H9 (cell line): Measurements from ENCODE around the gene ITSN2. TPM values are rescaled to one million over a fixed set of nuclear protein-coding genes. Genes with fewer than 3 reads are reported as not detected.

Experiments
- DNase-seq: peaks from one replicate; pipeline ENCODE4 v3.0.0-alpha.2; 2017
- H2AFZ ChIP-seq: one replicate; pipeline ENCODE4 v1.6.1; 2013; ENCODE audit warnings: mild to moderate bottlenecking, low read length, control low read depth, moderate library complexity
- H2AK5ac ChIP-seq: 2 replicates; pipeline ENCODE4 v1.6.1; 2013; ENCODE audit warnings: low read length, control low read depth, mixed read lengths; ENCODE audit not compliant: insufficient read length
- H2BK120ac ChIP-seq: one replicate; pipeline ENCODE4 v1.6.1; 2013; ENCODE audit warnings: low read depth, mild to moderate bottlenecking, low read length, control low read depth, inconsistent platforms; ENCODE audit not compliant: poor library complexity, severe bottlenecking
- H2BK12ac ChIP-seq: 2 replicates; pipeline ENCODE4 v1.6.1; 2013; ENCODE audit warnings: low read length, control low read depth, mixed read lengths, low read depth; ENCODE audit not compliant: insufficient read length
- H2BK15ac ChIP-seq: 2 replicates; pipeline ENCODE4 v1.6.1; 2013; ENCODE audit warnings: low read depth, low read length, control low read depth
- H2BK20ac ChIP-seq: one replicate; pipeline ENCODE4 v1.6.1; 2013; ENCODE audit warnings: low read depth, mild to moderate bottlenecking, low read length, control low read depth, inconsistent platforms; ENCODE audit not compliant: poor library complexity, severe bottlenecking
- H2BK5ac ChIP-seq: 2 replicates; pipeline ENCODE4 v1.6.1; 2013; ENCODE audit warnings: low read length, control low read depth, mixed read lengths; ENCODE audit not compliant: insufficient read length
- H3K14ac ChIP-seq: 2 replicates; pipeline ENCODE4 v1.6.1; 2013; ENCODE audit warnings: low read length, control low read depth; ENCODE audit not compliant: insufficient read depth
- H3K18ac ChIP-seq: 2 replicates; pipeline ENCODE4 v1.6.1; 2013; ENCODE audit warnings: low read depth, mild to moderate bottlenecking, mixed read lengths, low read length, control low read depth; ENCODE audit not compliant: insufficient read length
- H3K23ac ChIP-seq: 2 replicates; pipeline ENCODE4 v1.6.1; 2013; ENCODE audit warnings: low read length, control low read depth, mixed read lengths, low read depth; ENCODE audit not compliant: insufficient read length
- H3K23me2 ChIP-seq: 2 replicates; pipeline ENCODE4 v1.6.1; 2013; ENCODE audit warnings: low read depth, mild to moderate bottlenecking, mixed read lengths, low read length, control low read depth; ENCODE audit not compliant: insufficient read length, poor library complexity, severe bottlenecking
- H3K27ac ChIP-seq: 2 replicates; pipeline ENCODE4 v1.5.1; 2013; ENCODE audit warnings: low read length, control low read depth, mixed read lengths, low read depth; ENCODE audit not compliant: insufficient read length
- H3K27me3 ChIP-seq: 2 replicates; pipeline ENCODE4 v1.6.1; 2013; ENCODE audit warnings: low read length, control low read depth, inconsistent platforms; ENCODE audit not compliant: insufficient read depth
- H3K4ac ChIP-seq: 2 replicates; pipeline ENCODE4 v1.6.1; 2013; ENCODE audit warnings: low read depth, mild to moderate bottlenecking, control low read depth, inconsistent platforms, low read length, moderate library complexity
- H3K4me1 ChIP-seq: 2 replicates; pipeline ENCODE4 v1.6.1; 2013; ENCODE audit warnings: low read length, control low read depth, inconsistent platforms; ENCODE audit not compliant: insufficient read depth
- H3K4me2 ChIP-seq: 2 replicates; pipeline ENCODE4 v1.6.1; 2013; ENCODE audit warnings: low read length, control low read depth, mixed read lengths; ENCODE audit not compliant: insufficient read length, insufficient read depth
- H3K56ac ChIP-seq: 2 replicates; pipeline ENCODE4 v1.6.1; 2013; ENCODE audit warnings: low read depth, mild to moderate bottlenecking, mixed read lengths, low read length, control low read depth; ENCODE audit not compliant: insufficient read length
- H3K79me1 ChIP-seq: 2 replicates; pipeline ENCODE4 v1.6.1; 2013; ENCODE audit warnings: low read depth, mild to moderate bottlenecking, moderate library complexity, low read length, control low read depth, inconsistent platforms; ENCODE audit not compliant: insufficient read depth, poor library complexity, severe bottlenecking
- H3K79me2 ChIP-seq: 2 replicates; pipeline ENCODE4 v1.6.1; 2013; ENCODE audit warnings: low read length, control low read depth, inconsistent platforms; ENCODE audit not compliant: insufficient read depth
- H3K9ac ChIP-seq: 2 replicates; pipeline ENCODE4 v1.6.1; 2013; ENCODE audit warnings: low read length, control low read depth, mixed read lengths; ENCODE audit not compliant: insufficient read length; ENCODE audit errors: extremely low read depth
- H3K9me3 ChIP-seq: one replicate; pipeline ENCODE4 v1.6.1; 2013; ENCODE audit warnings: low read depth, low read length, inconsistent platforms; ENCODE audit not compliant: control insufficient read depth
- H3T11ph ChIP-seq: one replicate; pipeline ENCODE4 v1.6.1; 2013; ENCODE audit warnings: mild to moderate bottlenecking, low read length, control low read depth, inconsistent platforms
- H4K20me1 ChIP-seq: one replicate; pipeline ENCODE4 v1.6.1; 2013; ENCODE audit not compliant: control insufficient read depth, insufficient read length, insufficient read depth
- H4K5ac ChIP-seq: 2 replicates; pipeline ENCODE4 v1.6.1; 2013; ENCODE audit warnings: low read depth, mild to moderate bottlenecking, mixed read lengths, low read length, control low read depth; ENCODE audit not compliant: insufficient read length
- H4K8ac ChIP-seq: replicated peaks from 2 replicates; pipeline ENCODE4 v1.6.1; 2013; ENCODE audit warnings: low read length, control low read depth, mixed read lengths, low read depth; ENCODE audit not compliant: insufficient read length
- H4K91ac ChIP-seq: 2 replicates; pipeline ENCODE4 v1.6.1; 2013; ENCODE audit warnings: low read depth, mild to moderate bottlenecking, moderate library complexity, mixed read lengths, low read length, control low read depth; ENCODE audit not compliant: insufficient read length
- H3K27ac Mint-ChIP-seq, 3 experiments: 2 replicates in 2 of 3; 3 replicates in 1 of 3; pipeline ENCODE4 v1.8.0; 2020 to 2021; ENCODE audit warnings: mixed read lengths in 3 of 3, mild to moderate bottlenecking in 1 of 3, moderate library complexity in 1 of 3
- H3K27me3 Mint-ChIP-seq: 2 replicates; pipeline ENCODE4 v1.8.0; 2021; ENCODE audit warnings: low read depth, mild to moderate bottlenecking, moderate library complexity, mixed read lengths
- H3K36me3 Mint-ChIP-seq, 3 experiments: 2 replicates in 2 of 3; 3 replicates in 1 of 3; pipeline ENCODE4 v1.8.0; 2020 to 2021; ENCODE audit warnings: low read depth in 3 of 3, mixed read lengths in 3 of 3; ENCODE audit not compliant: insufficient read depth in 1 of 3
- H3K4me1 Mint-ChIP-seq, 2 experiments: 2 replicates each; pipeline ENCODE4 v1.8.0; 2020; ENCODE audit warnings: mixed read lengths in 2 of 2
- H3K4me3 Mint-ChIP-seq, 2 experiments: 2 replicates in 1 of 2; 3 replicates in 1 of 2; pipeline ENCODE4 v1.8.0; 2020 to 2021; ENCODE audit warnings: mild to moderate bottlenecking in 2 of 2, mixed read lengths in 2 of 2, moderate library complexity in 1 of 2
- H3K9me3 Mint-ChIP-seq, 2 experiments: 2 replicates in 1 of 2; 3 replicates in 1 of 2; pipeline ENCODE4 v1.8.0; 2020; ENCODE audit warnings: mild to moderate bottlenecking in 2 of 2, mixed read lengths in 2 of 2, moderate library complexity in 1 of 2
- CTCF ChIP-seq: fragments of 200-600 bp; sonication (generic); conservative IDR thresholded peaks from 3 replicates; pipeline ENCODE4 v1.8.0; 2021; ENCODE audit warnings: antibody characterized with exemption, mild to moderate bottlenecking
- WGBS: extraction: QIAGEN DNeasy Blood & Tissue Kit; methylation state at CpG from one replicate; pipeline ENCODE4 v1.1.7; 2013; ENCODE audit warnings: missing lambda C conversion rate, low lambda C conversion rate, mixed read lengths; ENCODE audit not compliant: insufficient read length; ENCODE audit errors: extremely low coverage; 5-methylcytosine and 5-hydroxymethylcytosine counted together
- total RNA-seq: library from RNA; stranded (reverse); gene quantifications from 2 replicates; pipeline ENCODE4 v1.2.1, GENCODE V29; 2021

Gene ITSN2
- total RNA-seq, 1 experiment from 2014 or later, result 17.0 TPM

DNA sequence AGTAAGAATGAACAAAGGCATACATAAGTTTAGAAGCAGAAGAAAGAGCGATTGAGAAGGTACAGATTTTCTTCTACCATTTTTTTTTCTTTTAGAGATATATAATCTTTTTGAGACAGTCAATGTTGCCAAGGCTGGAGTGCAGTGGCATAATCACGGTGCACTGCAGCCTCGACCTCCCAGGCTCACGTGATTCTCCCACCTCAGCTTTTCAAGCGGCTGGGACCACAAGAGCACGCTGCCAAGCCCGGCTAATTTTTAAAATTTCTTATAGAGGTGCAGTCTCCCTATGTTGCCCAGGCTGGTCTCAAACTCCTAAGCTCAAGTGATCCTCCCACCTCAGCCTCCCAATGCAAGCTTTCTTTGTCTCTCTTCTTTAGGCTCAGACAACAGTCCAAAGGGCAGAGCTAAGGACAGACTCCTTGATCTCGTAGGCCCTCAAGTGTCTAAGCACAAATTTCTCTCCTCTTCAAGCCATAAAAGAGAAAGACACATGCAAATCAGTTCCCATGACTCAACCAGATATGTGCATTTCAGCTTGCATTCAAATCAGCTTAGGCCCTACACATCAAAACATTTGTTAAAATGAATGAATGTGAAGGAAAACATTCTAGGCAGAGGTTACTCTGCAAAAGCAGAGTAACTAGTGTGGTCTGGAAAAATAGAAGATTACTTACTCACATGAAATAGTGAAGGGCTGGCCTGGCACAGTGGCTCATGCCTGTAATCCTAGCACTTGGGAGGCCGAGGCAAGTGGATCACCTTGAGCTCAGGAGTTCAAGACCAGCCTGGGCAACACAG lies 18.0 kb downstream of the ITSN2 start:
- no peaks in the 10 kb centered on the region for H3K23me2 ChIP-seq
- H3K79me2 ChIP-seq, result no peaks in the 10 kb centered on the region
- no peak overlapping the region for H3K4me2 ChIP-seq
- no peak overlapping the region for H2BK120ac ChIP-seq
- peaks cover 22 to 23% of the 10 kb centered on the region in 2 experiments for H3K4me1 Mint-ChIP-seq
- TF ChIP-seq CTCF, result no peak
- H3K18ac ChIP-seq, result no peak overlapping the region
- no peak overlapping the region for H2BK20ac ChIP-seq
- no peak overlapping the region for H3K9ac ChIP-seq
- H3K4me1 ChIP-seq, result no peaks in the 10 kb centered on the region; the same call in 1 of the 2 replicates
- no peak overlapping the region for H2AK5ac ChIP-seq
- H3K27ac Mint-ChIP-seq, result peak overlapping the region in 1 of 3 experiments; percentile 6; a peak in 1 of 7 replicates
- no peak overlapping the region for H4K5ac ChIP-seq
- H4K91ac ChIP-seq, result no peak overlapping the region
- no peaks in the 10 kb centered on the region for H3K9me3 Mint-ChIP-seq
- no peak overlapping the region for H3K23ac ChIP-seq
- no peak overlapping the region for H3T11ph ChIP-seq
- H3K27me3 ChIP-seq, result no peaks in the 10 kb centered on the region
- no CpG with 5 or more reads among the region's 9 CpGs for WGBS
- H2BK12ac ChIP-seq, result no peak overlapping the region
- H2AFZ ChIP-seq, result no peak overlapping the region
- no peak overlapping the region for H3K14ac ChIP-seq
- H3K9me3 ChIP-seq, result no peaks in the 10 kb centered on the region
- H3K27me3 Mint-ChIP-seq, result no peaks in the 10 kb centered on the region
- no peak for DNase-seq
- no peak overlapping the region for H3K27ac ChIP-seq
- H2BK5ac ChIP-seq, result no peak overlapping the region
- H2BK15ac ChIP-seq, result no peak overlapping the region
- H3K79me1 ChIP-seq, result peaks cover 2% of the 10 kb centered on the region
- no peak overlapping the region for H3K4ac ChIP-seq
- H4K20me1 ChIP-seq, result no peaks in the 10 kb centered on the region
- no peak overlapping the region for H3K4me3 Mint-ChIP-seq
- H3K56ac ChIP-seq, result no peak overlapping the region
- H4K8ac ChIP-seq, result no peak overlapping the region
- H3K36me3 Mint-ChIP-seq, result no peaks in the 10 kb centered on the region
